Left forelimb (tissue), 1 donor: ENCODE data around the gene HRH3.
A peak's percentile ranks its signal among the peaks of the same experiment; 100 is the strongest.

Source experiments
- DNase-seq: peaks from one replicate; pipeline ENCODE4 v3.0.0-alpha.2; 2018; ENCODE audit warnings: low spot score

The HRH3 gene

DNA sequence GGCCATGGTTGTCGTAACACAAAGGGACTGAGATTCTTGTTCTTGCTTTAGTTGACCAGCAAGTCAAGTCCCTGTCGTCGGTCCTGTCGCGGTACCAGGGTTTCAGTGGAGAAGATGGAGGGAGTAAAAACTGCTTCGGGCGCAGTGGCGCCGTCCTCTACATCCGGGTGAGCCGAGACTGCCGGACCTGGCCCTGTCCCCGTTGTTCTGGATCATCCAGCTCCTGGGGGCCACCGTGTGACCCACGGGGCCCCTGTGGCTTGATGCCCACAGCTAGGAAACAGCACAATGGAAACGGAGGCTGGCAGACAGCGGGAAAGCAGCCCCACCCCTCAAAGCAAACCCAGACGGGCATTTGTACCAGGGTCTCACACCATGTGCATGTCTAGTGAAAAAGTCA, 22.3 kb downstream of the HRH3 start:
- no peak for DNase-seq

DNA sequence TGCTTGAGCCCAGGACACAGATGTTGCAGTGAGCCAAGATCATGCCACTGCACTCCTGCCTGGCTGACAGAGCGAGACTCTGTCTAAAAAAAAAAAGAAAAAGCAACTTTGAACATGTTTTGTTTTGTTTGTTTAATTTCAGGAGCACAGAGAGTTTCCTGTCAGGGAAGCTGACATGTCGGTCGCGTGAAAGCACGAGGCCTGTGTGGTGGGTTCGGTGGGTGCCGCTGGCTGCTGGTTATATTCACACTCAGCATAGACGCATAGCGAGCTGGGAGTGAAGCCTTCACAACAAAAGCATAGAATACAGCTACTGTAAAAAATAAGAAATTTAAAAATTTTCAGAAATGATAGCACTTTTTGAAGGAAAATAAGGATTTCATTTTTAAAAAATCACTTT, 22.8 kb downstream of the HRH3 start:
- DNase-seq, result no peak

DNA sequence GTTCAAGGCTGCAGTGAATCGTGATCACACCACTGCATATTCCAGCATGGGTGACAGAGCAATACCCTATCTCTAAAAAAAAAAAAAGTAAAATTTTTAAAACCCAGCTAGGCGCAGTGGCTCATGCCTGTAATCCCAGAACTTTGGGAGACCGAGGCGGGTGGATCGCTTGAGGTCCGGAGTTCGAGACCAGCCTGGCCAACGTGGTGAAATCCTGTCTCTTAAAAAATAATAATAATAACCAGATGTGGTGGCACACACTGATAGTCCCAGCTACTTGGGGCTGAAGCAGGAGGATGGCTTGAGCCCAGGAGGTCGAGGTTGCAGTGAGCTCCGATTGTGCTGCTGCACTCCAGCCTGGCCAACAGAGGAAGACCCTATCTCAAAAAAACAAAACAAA, 23.8 kb downstream of the HRH3 start:
- no peak for DNase-seq

DNA sequence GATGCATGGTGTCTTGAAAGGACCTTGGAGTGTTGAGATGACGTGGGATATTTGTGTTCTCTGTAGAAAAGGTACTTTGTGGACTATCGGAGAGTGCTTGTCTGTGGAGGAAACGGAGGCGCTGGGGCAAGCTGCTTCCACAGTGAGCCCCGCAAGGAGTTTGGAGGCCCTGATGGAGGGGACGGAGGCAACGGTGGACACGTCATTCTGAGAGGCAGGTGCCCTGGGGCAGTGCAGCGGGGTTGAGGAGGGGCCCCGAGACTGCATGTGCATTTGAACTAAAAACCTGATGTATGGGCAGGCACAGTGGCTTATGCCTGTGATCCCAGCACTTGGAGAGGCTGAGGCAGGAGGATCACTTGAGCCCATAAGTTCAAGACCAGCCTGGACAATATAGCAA, 24.3 kb downstream of the HRH3 start:
- DNase-seq, result no peak

DNA sequence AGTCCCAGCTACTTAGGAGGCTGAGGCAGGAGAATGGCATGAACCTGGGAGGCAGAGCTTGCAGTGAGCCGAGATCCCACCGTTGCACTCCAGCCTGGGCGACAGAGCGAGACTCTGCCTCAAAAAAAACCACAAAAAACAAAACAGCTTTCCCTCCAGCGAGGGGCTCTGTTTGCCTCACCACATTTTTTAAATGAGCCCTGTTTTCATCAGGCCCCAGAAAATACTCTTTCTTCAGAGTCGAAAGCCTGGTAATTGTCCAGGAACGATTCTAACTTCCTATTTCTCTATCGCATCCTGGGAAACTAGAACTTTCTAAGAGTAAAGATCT, 25.0 kb downstream of the HRH3 start:
- DNase-seq, result no peak

DNA sequence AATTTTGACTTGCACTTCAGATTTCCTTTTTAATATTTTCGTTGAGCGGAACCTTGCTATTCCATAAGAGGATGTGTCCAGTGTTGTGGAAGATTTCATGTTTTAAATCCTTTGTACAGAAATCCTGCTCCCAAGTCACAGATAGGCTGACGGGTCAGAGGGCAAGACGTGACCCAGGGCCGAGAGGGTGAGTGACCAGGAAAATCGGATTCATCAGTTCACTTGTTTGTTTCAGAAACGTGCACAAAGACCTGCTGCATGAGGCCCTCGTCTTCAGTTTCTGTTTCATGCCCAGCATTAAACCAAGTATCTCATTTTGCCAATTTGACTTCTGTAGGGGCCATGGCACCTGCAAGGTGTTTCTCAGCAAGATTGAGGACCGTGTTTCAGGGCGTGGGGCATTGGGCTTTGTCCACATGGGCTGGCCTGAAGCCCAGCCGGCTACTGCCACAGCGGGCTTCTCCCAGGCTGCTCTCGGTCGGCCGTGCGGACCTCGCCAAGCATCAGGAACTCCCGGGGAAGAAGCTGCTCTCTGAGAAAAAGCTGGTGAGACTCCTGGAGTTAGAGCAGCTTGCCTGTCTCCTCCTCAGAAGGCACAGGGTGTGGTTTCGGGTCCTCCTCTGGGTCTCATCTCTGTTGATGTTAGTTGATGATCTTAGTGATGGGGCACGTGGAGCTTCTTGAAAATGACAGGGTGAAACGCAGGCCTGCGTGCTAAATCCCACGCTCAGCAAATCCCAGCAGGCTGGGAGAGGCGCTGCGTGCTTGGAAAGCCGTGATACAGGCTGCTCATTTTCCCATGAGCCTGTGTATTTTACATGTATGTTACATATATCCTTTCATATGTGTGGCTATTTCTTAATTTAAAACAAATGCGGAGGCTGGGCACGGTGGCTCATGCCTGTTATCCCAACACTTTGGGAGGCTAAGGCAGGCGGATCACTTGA, 26.7 kb downstream of the HRH3 start:
- DNase-seq, result no peak

DNA sequence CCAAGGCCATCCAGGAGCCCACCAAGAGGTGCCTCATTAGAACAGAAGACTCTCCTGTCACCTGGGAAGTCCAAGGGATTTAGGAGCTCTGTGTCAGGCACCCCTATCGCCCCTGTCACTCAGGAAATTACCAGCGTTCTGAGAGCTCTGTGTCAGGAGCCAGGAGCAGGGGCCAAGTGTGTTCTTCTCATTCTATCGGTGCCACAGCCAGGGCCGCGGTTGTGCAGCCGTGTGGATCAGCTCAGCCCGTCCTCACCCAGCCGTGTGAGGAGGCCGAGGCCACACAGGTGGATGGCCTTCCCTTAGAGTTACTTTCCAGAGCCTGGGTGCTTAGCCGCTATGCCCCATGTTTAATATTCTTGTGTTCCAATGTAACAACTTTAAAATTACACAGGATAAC, 27.4 kb downstream of the HRH3 start:
- no peak for DNase-seq

DNA sequence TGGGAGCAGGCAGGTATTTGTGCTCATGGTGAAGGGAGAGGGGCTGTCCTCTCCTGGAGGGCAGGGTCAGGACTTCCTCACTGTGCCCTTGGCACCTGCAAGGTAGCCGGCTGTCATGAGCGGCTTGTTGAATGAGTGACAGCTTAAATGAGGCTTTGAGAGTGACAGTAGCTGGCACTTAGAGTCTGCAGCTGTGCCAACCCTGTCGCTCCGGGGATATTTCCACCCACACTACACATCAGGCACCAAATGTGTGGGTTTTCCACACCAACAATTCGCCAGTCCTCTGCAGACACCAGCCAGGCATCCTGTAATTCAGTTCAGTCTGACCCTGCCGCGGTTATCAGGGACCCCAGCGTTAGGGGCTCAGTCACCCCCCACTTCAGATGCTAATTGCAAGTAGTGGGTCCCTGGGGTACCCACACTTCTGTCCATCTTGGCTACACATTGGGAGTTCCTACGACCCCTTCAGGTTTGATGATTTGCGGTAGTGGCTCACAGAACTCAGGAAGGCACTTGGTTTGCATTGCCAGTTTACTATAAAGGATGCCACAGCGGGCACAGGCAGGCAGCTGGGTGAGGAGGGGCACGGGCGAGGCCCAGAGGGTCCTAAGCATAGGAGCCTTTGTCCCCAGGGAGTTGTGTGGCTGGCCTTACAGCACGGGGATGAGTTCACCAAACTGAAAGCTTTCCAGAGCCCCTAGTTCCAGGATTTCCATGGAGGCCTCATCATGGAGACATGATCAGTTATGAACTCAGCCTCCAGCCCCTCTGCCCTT, 28.1 kb downstream of the HRH3 start:
- DNase-seq, result no peak

DNA sequence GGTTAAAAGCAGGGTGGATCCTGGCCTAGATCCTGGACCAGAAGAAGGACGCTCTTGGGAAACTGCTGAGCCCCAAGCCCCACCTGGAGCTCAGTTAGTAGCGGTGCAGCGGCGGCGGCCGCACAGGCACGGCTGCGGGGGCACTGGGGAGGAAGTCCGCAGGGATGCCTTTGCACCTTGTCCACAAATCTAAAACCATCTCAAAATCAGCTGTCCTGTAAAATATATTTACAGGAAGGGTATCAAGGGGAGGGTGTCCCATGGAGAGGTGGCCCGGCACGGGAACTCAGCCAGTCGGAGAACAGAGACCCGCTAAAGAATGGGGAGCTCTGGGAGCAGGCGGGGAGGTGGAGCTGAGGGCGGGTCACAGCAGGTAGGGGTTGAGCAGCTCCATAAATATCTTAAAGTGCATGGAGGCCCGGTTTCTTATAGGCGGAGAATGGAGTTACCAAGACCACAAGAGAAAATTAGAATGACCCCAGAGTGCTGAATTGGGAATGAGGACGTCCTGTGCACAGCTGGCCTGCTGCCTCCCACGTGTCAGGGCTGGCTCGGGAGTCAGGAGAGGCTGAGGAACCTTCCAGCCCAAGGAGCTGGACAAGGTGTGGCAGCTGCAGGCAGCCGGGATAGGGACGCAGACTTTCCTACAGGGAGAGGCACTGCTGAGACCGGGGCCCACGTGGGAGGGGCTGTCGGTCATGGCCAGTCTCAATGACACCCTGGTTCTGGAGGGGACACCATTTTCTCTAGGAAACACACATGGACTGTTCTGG, 29.3 kb downstream of the HRH3 start:
- no peak for DNase-seq

DNA sequence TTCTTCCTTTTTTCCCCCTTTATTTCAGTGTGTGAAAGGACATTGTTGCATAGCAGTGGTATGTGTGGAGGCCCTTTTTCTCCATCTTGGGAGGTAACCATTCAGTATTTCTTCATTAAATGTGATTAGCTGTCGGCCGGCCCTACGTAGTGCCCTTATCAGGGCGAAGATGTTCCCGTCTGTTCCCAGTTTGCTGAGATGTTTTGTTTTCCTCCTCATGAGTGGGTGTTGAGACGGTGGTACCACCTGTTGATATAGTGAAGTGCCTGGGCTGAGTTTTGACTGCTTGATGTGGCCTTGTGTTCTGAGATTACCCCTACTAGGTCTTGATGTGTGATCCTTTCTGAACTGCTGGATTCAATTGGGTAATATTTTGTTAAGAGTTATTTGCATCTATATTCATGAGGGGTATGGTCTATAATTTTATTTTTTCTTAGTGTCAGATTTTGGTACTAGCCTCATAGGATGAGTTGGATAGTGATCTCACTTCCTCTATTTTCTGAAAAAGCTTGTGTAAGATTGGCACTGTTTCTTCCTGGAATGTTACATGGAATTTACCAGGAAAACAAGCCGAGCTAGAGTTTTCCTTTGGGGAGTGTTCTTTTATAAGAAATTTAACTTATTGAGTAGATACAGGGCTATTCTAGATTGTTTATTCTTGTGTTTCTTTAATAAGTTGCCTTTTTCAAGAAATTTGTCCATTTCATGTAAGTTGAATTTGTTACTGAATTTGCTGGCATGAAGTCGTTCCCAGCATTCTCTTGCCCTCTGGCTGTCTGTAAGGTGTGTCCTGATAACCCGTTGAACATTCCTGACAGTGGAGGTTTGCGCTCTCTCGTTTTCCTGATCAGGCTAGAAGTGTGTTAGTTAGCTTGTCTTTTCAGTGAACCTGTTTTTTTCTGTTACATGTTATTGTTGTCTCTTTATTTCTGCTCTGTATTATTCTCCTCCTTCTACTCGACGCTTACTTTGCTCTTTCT, 32.9 kb downstream of the HRH3 start:
- DNase-seq, result no peak

DNA sequence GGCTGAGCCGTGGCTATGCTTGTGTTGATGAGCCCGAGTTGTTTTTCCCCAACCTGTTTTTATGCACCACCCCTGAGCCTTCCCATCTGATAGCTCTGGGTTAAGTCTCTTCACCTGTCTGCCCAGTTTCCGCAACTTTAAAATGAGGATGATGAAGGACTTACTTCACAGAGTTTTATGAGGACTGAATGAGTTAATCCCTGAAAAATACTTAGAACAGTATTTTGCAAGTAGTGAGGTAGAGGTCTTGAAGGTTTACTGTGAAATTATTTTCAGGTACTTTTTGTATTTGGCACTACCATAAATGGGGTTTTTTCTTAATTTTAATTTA, 34.0 kb downstream of the HRH3 start:
- no peak for DNase-seq

DNA sequence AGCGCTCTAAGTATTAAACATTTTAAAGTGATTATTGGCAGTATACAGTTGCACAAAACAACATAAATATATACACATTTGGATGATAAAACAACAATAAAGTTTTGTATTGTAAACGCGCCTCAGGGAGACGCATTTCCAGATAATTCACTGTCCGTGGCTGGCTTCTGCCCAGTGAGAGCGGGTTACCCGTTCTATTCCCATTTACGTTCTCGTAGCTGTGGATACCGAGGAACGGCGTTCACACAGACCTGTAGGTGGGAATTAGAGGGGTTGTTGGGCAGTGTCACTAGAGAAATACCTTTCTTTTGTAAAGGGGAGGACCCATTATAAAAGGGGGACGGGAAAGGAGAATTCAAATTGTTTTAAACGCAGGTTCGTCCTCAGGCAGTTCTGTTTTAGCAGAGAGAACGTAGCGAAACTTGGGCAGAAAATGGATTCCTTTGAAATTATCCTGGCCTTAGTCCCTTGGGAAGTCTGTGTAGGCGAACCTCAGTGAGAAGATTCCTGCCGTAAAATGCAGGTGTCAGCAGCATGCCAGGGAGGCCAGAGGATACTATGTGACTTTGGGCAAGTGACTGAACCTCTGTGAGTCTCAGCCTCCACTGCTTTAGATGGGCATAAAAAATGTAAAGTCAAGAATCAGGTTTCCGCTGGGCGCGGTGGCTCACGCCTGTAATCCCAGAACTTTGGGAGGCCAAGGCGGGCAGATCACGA, 36.5 kb downstream of the HRH3 start:
- no peak for DNase-seq

DNA sequence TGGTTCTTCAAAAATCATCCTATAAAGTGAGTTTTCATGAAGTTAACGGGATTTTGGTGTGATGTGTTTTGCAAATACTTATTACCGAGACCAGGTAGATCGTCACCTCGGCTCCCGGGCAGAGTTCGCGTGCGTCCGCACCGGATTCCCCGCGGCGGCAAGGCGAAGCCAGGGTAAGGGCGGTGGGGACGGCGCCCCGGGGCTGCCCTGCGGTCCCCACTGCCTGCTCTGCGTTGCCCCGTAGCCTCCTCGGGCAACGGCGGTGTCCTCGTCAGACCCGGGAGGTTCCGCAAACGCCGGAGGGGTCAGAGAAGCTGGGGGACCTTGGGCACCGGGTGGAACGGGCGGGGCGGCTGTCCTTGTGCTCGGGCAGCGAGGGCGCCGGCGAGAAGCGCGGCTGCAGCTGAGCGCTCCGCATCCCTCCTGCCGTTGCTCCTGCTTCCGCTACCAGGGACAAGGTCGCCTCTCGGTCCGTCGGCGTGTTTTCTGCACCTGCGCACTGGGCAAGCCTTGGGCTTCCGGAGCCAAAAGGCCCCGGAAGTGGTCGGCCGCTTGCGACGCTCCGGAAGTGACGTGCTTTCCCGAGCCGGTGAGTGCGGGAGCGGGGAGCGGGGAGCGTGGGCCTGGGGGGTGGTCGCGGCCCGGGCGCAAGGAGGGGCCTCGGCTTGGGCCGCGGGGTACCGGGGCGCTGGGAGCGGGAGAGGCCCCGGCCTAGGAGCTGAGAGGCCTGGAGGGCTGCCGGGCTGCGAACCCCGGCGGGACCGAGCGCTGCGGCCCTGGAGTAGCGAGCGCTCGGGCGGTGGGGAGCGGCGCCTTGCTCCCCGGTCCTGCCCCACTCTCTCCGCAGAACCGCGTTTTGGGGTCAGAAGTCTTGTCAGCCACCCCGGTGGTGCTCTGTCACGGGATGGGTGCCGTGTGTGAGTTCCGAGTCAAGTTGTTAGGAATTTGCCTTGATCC, 37.3 kb downstream of the HRH3 start, which contains the start of gene MTG2:
Gene MTG2 (plus strand): TSS at position 560 of the 957 bp plus-strand sequence. CDS start 10,393 bp downstream, outside the sequence.
- peak; percentile 95 for DNase-seq

DNA sequence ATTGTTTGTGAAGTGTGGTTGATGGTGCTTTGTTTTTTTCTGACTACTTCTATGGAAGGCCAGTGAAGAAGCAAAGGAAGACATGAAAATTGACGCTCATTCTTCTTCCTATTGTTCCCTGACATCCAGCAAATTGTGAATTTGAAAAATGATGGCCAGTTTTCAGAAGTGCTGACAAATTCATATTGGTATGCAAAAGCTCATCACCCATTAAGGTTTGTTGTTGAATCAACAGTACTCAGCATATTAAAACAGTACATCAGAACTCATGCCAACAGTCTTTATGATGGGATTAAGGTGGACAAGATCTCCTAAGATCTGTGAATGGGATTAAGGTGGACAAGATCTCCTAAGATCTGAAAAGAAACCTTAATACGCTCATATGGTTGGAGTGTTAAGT, 38.3 kb downstream of the HRH3 start:
- no peak for DNase-seq

DNA sequence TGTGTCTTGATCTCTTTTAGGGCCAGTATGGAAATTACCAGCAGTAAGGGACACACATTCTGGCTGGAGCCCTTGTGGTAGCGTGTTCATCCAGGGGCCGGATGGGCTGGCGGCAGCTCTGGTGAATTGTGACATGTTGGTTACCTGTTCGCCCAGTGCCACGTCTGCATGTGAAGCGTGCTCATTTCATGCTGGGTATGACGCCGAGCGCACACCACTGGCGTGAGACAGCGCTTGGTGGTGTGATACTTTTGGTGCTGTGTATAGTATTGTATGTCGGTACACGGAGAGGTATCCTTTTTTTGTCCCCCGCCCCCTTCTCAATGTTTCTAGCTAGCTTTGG, 40.9 kb downstream of the HRH3 start:
- no peak for DNase-seq

DNA sequence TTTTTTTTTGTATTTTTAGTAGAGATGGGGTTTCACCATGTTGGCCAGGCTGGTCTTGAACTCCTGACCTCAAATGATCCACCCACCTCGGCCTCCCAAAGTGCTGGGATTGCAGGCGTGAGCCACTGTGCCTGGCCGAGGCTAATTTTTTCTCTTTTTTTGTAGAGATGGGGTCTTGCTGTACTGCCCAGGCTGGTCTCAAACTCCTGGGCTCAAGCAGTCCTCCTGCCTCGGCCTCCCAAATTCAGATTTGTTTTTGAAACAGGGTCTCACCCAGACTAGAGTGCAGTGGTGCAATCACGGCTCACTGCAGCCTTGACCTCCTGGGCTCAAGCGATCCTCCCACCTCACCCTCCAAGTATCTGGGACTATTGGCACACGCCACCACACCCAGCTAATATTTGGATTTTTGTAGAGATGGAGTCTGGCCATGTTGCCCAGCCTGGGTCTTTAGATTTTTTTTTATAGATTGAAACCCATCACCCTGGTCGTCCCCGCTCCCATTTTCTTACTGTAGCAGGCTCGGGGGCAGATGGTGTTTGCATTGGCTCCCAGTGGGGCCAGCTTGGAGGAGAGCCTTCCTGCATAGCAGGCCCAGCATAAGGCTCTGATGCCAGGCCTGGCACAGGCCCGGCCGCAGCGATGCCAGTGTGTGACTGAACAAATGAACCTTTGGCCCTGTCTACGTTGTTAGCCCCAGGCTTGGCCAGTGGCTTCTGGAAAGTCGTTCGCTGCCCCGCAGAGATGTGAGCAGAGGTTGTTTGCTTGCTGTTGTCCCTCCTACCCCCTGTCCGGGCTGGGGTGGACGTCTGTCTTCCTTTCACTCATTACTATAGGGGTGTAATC, 41.5 kb downstream of the HRH3 start:
- no peak for DNase-seq

DNA sequence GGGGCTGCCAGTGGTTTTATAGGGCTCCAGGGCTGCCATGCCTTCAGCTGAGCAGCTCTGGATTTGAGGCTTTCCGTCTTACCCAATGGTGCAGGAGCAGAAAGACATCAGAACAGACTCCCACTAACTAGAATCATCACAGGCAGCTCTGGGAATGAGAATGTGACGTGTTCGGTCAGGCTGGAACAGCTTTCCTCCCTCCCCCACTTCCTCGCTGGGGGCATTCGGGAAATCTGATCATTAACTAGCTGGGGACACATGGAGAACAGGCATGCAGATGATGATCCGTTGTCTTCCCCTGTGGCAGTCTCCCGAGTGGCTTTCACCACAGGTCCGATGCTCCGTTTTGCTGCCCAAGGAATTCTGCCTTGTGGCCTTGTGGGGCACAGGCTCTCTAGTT, 42.8 kb downstream of the HRH3 start:
- DNase-seq, result no peak

DNA sequence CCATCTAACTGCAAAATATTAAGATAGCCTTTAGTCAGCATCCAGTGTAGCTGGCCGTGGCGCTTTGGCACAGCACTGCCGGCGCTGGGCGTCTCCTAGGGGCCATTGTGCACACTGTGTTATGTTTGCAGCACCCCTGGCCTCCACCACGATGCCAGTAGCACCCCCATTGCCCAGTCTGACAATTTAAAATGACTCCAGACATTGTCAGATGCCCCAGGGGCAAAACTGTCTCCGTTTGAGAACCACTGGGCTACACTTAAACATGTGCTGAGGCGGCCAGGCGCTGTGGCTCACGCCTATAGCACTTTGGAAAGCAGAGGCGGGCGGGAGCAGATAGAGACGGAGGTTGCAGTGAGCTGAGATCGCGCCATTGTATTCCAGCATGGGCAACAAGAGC, 43.2 kb downstream of the HRH3 start:
- DNase-seq, result no peak

DNA sequence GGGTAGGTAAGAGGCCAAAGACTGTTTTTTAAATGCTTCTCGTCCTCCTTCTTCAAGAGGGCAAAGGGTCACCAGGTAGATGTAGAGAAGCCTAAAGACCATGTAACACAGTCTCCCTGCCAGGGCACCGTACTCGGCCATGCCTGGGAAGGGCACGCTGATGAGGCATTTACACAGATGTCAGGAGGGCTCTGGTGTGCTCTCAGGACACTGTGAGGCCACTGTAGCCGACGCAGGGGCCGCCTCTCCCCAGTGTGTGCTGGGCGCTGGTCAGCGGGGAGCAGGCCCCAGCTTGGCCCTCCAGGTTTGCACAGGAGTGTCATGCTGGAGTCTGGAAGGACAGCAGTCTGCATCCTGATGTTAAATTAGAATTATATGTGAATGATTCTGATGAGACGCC, 44.4 kb downstream of the HRH3 start:
- no peak for DNase-seq
